ENCODE measurements around the gene ALOX15.

ALOX15 gene

DNA sequence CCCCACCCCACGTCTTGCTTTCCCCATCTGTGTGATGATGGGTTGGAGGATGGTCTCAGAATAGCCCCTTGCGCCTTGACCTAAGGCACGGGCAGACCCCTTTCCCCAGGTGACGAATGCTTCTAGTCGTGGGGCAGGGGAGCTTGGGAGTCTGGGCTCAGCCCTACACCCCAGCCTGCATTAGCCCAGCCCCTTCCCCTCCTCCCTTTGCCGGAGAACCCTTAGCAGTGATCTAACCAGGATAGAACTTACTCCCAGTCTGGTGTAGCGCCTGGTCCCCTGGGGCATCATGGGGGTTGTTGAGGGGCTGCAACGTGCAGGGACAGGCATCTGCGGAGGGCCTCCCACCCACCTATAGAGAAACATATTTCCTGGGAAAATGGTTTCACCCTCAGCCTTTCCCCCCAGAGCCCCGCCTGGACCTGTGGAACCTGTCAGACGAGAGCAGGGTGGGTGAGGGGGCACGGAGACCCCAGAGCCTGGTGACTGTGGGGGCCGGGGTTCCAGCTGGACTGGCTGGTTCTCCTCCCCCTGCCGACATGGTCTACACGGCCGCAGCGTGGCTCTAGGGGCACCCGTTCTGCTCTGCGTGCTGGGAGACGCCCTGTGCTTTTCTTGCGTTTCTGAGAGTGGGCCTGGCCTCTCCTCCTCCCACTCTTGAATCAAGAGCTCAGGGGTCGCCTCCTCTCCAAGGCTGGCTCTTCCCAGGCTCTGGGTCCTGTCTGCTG, 52.4 kb downstream of the ALOX15 start:
- Histone ChIP-seq H3K36me3 (ENCODE audit: low read length) (no peaks in the 10 kb centered on the region), H3K4me3 (ENCODE audit: insufficient read depth, low read length, poor library complexity, severe bottlenecking) (no peak overlapping the region), H3K9me2 (replicated peaks; ENCODE audit: insufficient read depth, low read length) (no peaks in the 10 kb centered on the region), H3K9me3 (ENCODE audit: insufficient read depth, low read length) (no peaks in the 10 kb centered on the region), H3K79me2 (ENCODE audit: insufficient read depth, low read length) (no peaks in the 10 kb centered on the region), H3F3A (ENCODE audit: insufficient read depth) (no peaks in the 10 kb centered on the region), H4K20me1 (ENCODE audit: low read depth, low read length) (no peaks in the 10 kb centered on the region), H2AFZ (ENCODE audit: low read depth, low read length, severe bottlenecking) (no peak overlapping the region), H3K9ac (ENCODE audit: low read length) (no peak overlapping the region), H3K27me3 (ENCODE audit: low read length) (no peaks in the 10 kb centered on the region), H3K27ac (ENCODE audit: low read depth, low read length) (no peak overlapping the region), H3K4me2 (ENCODE audit: low read depth, low read length, poor library complexity, severe bottlenecking) (no peak overlapping the region)
- TF ChIP-seq CTCF (IDR thresholded peaks at IDR 0.05; ENCODE audit: insufficient read depth, low read length, poor library complexity, severe bottlenecking), result no peak
- no peak for TF ChIP-seq EZH2phosphoT487 (conservative IDR thresholded peaks at IDR 0.05; ENCODE audit: low read length)

DNA sequence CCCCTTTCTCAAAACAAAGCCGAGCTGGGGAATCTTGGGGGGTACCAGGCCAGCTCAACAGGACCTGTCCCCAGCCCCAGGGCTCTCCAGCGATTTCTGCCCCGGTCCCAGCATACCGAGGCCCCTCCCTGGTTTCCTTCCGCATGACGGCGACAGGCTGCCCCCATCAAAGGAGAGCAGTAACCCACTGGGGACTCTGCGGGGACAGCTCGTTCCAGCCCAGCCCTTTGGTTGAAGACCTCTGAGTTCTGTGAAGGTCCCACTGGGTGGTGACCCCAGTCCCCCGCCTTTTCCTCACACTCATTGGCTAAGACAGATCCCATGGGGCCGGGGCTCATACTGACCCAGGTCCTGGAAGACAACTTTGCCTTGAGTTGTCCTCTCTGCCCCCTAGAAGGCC, 53.1 kb downstream of the ALOX15 start:
- Histone ChIP-seq H3K27me3 (ENCODE audit: low read length) (no peaks in the 10 kb centered on the region), H4K20me1 (ENCODE audit: low read depth, low read length) (no peaks in the 10 kb centered on the region), H3K27ac (ENCODE audit: low read depth, low read length) (no peak overlapping the region), H2AFZ (ENCODE audit: low read depth, low read length, severe bottlenecking) (no peak overlapping the region), H3K9me2 (replicated peaks; ENCODE audit: insufficient read depth, low read length) (no peaks in the 10 kb centered on the region), H3K79me2 (ENCODE audit: insufficient read depth, low read length) (no peaks in the 10 kb centered on the region), H3K9me3 (ENCODE audit: insufficient read depth, low read length) (no peaks in the 10 kb centered on the region), H3K36me3 (ENCODE audit: low read length) (no peaks in the 10 kb centered on the region), H3K9ac (ENCODE audit: low read length) (no peak overlapping the region), H3K4me2 (ENCODE audit: low read depth, low read length, poor library complexity, severe bottlenecking) (no peak overlapping the region), H3F3A (ENCODE audit: insufficient read depth) (no peaks in the 10 kb centered on the region), H3K4me3 (ENCODE audit: insufficient read depth, low read length, poor library complexity, severe bottlenecking) (no peak overlapping the region)
- TF ChIP-seq EZH2phosphoT487 (conservative IDR thresholded peaks at IDR 0.05; ENCODE audit: low read length) (no peak), CTCF (IDR thresholded peaks at IDR 0.05; ENCODE audit: insufficient read depth, low read length, poor library complexity, severe bottlenecking) (no peak)

GRCh38 chr17:4587803-4588202, 53.7 kb downstream of the ALOX15 start:
- no peaks in the 10 kb centered on the region for H3K9me3 ChIP-seq (ENCODE audit: insufficient read depth, low read length)
- H2AFZ ChIP-seq (ENCODE audit: low read depth, low read length, severe bottlenecking), result no peak overlapping the region
- no peaks in the 10 kb centered on the region for H3K36me3 ChIP-seq (ENCODE audit: low read length)
- no peak overlapping the region for H3K27ac ChIP-seq (ENCODE audit: low read depth, low read length)
- H3K4me3 ChIP-seq (ENCODE audit: insufficient read depth, low read length, poor library complexity, severe bottlenecking), result no peak overlapping the region
- no peaks in the 10 kb centered on the region for H3K9me2 ChIP-seq (replicated peaks; ENCODE audit: insufficient read depth, low read length)
- H3F3A ChIP-seq (ENCODE audit: insufficient read depth), result no peaks in the 10 kb centered on the region
- no peaks in the 10 kb centered on the region for H3K27me3 ChIP-seq (ENCODE audit: low read length)
- no peak overlapping the region for H3K9ac ChIP-seq (ENCODE audit: low read length)
- no peak for TF ChIP-seq EZH2phosphoT487 (conservative IDR thresholded peaks at IDR 0.05; ENCODE audit: low read length)
- no peak for TF ChIP-seq CTCF (IDR thresholded peaks at IDR 0.05; ENCODE audit: insufficient read depth, low read length, poor library complexity, severe bottlenecking)
- no peaks in the 10 kb centered on the region for H4K20me1 ChIP-seq (ENCODE audit: low read depth, low read length)
- H3K4me2 ChIP-seq (ENCODE audit: low read depth, low read length, poor library complexity, severe bottlenecking), result no peak overlapping the region
- H3K79me2 ChIP-seq (ENCODE audit: insufficient read depth, low read length), result no peaks in the 10 kb centered on the region

Measured in SU-DHL-6 (cell line).